GM18907 (cell line): Measurements from ENCODE around the gene TPMT.
"Not testable (repeated sequence)": the region's sequence is repeated elsewhere in the genome, so short reads cannot be mapped to it uniquely, and the experiment has no call there.

Experiments used
- ATAC-seq: cut with Tn5 transposase; IDR thresholded peaks from one replicate; pipeline ENCODE4 v1.9.1; 2021; ENCODE audit warnings: mild to moderate bottlenecking, moderate library complexity; ENCODE audit not compliant: unreplicated experiment

Gene TPMT

GRCh38 chr6:18155864-18156421 lies 1.1 kb upstream of the TPMT start:
- ATAC-seq, result peak; percentile 48

GRCh38 chr6:18155150-18155863 lies 430 bp upstream of the TPMT start, which contains the start of gene KDM1B:
Gene KDM1B (plus strand): TSS chr6:18155422. CDS start chr6:18159896, 4,474 bp downstream.
- peak; percentile 91 for ATAC-seq

GRCh38 chr6:18153311-18153703 lies 1.6 kb downstream of the TPMT start:
- ATAC-seq, result no peak

- no peak for ATAC-seq
Observed at GRCh38 chr6:18151801-18152200, 3.1 kb downstream of the TPMT start.

- not testable (repeated sequence) for ATAC-seq
Observed at GRCh38 chr6:18151391-18151790, 3.5 kb downstream of the TPMT start.

- no peak for ATAC-seq
Observed at GRCh38 chr6:18148304-18149025, 6.4 kb downstream of the TPMT start.

- ATAC-seq, result no peak
Observed at GRCh38 chr6:18147616-18148015, 7.3 kb downstream of the TPMT start.

- ATAC-seq, result no peak
Observed at GRCh38 chr6:18147160-18147559, 7.7 kb downstream of the TPMT start.

- no peak for ATAC-seq
Observed at GRCh38 chr6:18142591-18142861, 12.4 kb downstream of the TPMT start.

GRCh38 chr6:18141805-18142590 lies 12.9 kb downstream of the TPMT start:
- no peak for ATAC-seq

- ATAC-seq, result no peak
Observed at GRCh38 chr6:18139935-18140621, 14.8 kb downstream of the TPMT start.

GRCh38 chr6:18138906-18139305 lies 16.0 kb downstream of the TPMT start:
- no peak for ATAC-seq

GRCh38 chr6:18136260-18136659 lies 18.6 kb downstream of the TPMT start:
- ATAC-seq, result no peak

GRCh38 chr6:18135171-18135570 lies 19.7 kb downstream of the TPMT start:
- no peak for ATAC-seq

- ATAC-seq, result no peak
Observed at GRCh38 chr6:18132346-18132745, 22.5 kb downstream of the TPMT start.

GRCh38 chr6:18126121-18126520 lies 28.8 kb downstream of the TPMT start:
- no peak for ATAC-seq

GRCh38 chr6:18122128-18123093 lies 32.5 kb downstream of the TPMT start, which contains the start of gene NHLRC1:
Gene NHLRC1 (minus strand): TSS chr6:18122677. CDS start chr6:18122606, 71 bp downstream.
- ATAC-seq, result peak; percentile 99

GRCh38 chr6:18121580-18122127 lies 33.2 kb downstream of the TPMT start:
- no peak for ATAC-seq

GRCh38 chr6:18119236-18119635 lies 35.6 kb downstream of the TPMT start:
- no peak for ATAC-seq
